Skin of body (tissue), 2 donors: ENCODE results near the gene DCLK2. TPM values are rescaled to one million over a fixed set of nuclear protein-coding genes. Genes with fewer than 3 reads are reported as not detected.

Experiments used
- DNase-seq: peaks from one replicate; lab custom pipeline; 2025; lab: John Stamatoyannopoulos, UW
- total RNA-seq: library from RNA; depleted of rRNA; stranded (reverse); fragments of >200 nt; gene quantifications from one replicate; pipeline ENCODE4 v1.2.3, GENCODE V29; 2014

DCLK2 gene
- total RNA-seq, 1 donor from 2014 or later = 11.7 TPM

DNA sequence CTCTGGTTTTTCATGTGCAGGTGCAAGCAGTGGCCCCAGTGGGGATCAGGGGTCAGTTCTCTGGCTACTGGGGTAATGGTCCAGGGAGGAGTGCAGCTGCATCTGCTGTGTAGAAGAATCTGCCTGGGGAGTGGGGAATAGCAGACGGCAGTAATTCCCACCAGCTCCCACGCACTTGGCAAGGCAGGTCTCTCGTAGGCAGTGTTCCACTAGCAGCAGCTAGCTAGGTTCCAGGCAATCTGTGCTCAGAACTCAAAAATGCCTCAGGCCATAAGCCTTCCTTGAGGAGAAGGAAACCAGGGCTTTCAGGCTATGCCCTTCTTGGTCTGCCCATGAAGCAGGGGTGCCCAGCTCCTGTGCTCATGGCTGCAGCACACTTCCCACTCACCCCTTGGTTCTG is 38.8 kb downstream of the DCLK2 start:
- DNase-seq = peak; percentile 12

DNA sequence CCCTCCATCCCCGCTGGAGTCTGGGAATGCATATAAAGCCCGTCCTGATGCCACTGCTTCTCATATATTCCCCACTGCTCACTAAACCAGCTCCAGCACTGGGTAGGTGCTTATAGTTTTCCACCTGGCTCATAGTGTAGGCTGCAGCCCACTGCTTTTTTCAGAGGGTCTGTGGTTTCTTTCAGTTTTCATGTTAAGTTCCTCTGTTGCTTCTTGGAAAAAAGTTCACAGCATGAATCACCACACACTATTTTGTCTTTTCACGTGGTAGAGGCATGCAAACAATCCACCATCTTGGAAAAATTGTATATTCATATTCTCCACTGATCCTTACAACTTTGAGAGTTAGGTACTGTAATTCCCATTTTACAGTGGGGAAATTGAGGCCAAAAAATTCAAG is 39.4 kb downstream of the DCLK2 start:
- DNase-seq = no peak

DNA sequence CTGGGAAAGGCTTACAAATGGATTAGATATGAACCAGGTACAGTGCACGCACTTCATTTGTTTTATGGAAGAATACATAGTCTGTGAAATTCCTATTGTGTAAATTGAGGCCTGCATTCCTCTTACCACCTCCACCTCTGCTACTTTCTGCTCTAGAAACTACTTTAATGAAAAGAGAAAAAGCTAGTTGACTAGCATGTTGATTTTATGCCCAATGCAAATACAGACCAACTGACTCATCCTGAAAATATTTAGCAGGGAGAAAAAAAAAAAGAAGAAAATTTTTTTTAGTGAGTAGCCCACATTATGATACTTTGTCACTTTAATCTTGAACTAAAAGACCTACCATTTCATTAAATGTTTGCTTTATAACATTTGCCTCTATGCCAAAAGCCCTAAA is 41.2 kb downstream of the DCLK2 start:
- no peak for DNase-seq

DNA sequence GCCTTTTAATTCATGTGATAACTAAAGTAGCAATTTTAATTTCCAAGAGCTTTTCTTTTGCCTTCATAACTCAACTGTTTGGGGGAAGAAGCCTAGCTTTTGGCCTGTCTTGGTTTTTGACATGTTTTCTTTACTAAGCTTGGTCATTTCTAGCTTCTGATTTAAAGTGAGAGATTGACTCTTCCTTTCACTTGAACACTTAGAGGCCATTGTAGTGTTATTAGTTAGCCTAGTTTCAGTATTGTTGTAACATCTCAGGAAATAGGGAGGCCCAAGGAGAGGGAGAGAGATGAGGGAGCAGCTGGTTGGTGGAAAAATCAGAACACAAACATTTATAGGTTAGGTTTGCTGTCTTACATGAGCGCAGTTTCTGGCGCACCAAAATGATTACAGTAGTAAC is 44.8 kb downstream of the DCLK2 start:
- DNase-seq = no peak

DNA sequence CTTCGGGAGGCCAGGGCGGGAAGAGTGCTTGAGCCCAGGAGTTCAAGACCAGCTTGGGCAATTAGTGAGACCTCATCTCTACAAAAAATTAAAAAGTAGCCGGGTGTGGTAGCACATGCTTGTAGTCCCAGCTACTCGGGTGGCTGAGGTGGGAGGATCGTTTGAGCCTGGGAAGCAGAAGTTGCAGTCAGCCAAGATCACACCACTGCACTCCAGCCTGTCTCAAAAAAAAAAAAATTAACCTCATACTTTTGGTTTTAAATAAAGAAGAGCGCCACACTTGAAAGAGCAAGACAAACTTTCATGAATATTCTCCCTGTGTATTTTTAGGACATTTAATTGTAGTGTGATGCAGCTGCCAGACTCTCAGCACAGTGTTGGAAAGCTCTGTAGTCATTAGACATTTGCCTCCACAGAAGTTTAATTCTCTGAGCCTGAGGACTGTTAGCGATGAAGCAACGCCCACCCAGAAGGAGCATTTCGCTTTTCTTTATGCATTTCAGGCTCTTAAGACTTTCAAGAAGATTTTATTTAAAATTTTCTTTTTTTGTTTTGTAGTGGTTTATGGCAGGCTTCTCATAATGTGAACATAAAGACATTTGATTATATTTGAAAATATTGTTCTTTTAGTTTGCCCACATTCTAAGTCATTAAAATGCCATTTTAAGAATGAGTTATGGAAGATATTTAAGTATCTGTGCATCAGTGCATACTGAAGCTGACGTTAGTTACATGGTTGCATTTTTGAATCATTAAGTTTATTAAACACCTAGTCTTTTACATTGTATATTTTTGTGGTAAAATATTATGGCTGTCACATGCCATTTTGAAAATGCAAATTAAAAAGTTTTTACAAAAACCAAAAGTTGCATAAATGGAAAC is 45.8 kb downstream of the DCLK2 start:
- no peak for DNase-seq

DNA sequence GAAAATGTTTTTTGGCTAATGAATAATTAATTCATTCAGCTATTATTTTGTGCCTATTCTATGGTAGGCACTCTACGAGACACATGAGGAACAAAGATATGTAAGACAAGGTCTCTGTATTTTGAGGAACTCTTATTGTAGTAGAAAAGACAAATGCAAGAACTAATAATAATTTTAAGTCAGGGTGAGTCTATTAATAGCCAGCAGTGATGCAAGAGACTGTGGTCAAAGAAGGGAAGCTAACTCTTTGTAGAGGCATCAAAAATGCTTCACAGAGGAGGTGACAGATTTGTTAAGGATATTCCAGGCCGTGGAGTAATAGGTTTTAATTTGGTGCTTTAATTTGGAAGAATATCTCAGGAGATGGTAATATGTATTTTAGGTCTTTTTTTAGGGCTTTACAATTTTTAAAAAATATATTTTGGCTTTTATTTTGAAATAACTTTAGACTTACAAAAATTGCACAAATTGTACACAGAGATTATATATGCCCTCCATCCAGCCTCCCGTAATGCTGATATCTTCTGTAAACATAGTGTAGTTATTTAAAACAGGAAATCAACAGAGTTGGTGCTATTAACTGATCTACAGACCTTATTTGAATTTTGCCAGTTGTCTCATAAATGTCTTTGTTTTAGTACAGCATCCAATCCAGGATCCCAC is 48.1 kb downstream of the DCLK2 start:
- DNase-seq = no peak

DNA sequence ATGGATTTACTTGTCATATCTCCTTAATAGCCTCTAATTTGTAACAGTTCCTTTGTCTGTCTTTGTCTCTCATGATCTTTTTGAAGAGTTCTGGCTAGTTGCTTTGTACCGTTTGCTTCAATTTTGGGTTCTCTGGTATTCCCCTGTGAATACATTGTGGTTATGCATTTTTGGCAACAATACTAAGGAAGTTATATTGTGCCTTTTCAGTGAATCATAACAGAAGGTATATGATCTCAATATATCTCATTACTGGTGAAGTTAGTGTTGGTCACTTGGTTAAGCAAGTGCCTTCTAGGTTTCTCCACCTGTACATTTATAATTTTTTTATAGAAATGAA is 48.6 kb downstream of the DCLK2 start:
- DNase-seq = no peak

DNA sequence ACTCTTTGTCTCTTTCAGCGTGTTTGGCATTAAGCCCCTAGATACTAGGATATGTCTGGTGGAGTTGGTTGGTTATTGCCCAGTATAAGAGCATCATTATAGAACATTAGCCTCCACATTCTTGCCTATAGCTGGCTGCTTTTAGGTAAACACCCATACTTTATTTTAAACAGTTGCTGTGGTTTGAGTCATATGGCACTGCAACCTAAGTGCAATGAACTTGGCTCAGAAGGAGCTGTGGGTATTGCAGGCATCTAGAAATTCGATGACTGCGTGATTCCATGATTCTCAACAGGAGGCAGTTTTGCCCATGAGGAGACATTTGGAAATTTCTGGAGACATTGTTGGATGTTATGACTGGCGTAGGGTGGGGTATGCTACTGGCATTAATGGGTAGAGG is 49.5 kb downstream of the DCLK2 start:
- no peak for DNase-seq

DNA sequence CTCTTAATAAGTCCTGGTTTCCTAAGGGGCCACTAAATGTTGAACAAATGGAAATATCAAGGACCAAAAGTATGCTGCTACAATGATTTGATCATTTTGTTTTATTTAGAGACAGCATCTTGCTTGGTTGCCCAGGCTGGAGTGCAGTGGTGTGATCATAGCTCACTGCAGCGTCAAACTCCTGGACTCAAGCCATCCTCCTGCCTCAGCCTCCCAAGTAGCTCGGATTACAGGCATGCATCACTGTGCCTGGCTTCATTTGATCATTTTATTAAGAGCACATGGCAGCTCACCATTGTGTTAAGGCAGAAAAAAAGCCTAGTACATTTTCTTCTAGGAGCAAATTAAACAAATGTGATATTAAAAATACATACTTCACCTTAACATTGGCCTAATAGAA is 52.7 kb downstream of the DCLK2 start:
- DNase-seq = no peak

DNA sequence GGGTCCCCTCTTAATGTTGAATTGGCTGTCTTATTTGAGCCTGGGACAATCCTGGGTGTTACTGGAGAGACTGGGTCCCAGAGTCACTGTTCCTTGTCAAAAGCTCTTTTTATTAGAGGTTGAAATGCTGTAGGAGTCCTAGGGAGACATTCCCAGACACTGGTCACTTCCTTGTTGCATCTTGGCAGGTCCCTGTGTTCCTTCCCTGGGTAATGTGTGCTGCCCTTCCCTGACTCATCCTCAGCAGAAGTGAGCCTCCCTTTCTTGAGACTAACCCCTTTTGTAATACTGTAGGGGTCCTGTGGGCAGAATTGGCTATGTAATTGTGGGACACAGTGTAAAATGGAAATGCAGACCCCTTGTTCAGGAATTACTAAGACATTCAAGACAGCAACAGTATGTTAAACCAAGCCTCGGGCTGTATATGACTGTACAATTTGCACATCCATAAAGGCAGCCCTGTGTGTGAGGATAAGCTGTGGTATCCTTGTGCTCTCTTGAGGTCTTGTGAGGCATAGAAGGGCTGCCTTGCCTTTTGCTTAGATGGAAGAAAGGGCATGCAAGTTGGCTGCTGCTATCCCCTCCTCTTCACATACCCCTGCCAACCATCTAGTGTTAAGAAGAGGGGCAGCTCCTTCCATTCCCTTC is 53.5 kb downstream of the DCLK2 start:
- no peak for DNase-seq

DNA sequence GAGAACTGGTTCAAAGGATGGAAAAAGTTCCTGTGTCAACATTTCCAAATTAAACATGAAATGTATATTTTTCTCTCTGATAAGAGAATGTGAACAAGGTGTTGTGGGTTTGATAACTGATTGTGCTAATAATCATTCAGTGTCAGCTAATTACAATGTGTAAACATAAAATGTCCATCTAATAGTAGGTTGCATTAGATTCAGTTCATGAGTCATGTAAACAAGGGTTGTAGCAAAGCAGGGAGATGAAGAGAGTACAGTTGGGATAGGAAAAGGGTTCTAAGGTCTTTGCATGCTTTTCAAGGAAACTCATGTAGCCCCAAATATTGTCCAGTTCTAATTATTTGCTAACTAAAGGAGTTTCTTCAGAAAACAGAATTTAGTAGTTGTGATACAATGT is 55.4 kb downstream of the DCLK2 start:
- DNase-seq = no peak

DNA sequence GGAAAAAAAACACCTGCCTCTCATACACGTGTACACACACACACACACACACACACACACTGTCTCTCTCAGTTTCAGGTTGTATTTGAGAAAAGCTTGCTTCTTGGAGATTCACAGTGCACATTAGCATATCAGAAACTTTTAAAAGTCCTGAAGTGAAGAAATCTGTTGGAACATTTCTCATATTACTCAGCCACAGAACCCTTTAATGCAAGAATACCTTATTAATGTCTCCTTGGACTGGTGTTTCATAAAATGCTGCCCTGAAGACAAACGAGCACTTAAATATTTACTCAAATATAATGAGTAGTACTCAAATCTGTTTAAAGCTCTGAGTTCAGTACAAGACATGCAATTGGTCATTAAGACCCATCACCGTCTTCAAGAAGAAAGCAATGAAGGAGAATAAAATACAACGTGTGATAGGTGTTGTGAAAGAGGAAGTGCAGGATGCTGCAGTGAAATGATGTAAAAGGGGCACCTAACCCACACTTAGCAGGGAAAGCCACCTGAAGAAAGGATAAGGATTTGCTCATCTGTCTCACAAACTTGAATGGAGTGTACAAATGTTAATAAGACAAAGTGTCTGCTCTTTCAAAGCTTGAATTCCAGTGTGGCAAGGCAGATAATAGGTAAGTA is 57.0 kb downstream of the DCLK2 start:
- no peak for DNase-seq

DNA sequence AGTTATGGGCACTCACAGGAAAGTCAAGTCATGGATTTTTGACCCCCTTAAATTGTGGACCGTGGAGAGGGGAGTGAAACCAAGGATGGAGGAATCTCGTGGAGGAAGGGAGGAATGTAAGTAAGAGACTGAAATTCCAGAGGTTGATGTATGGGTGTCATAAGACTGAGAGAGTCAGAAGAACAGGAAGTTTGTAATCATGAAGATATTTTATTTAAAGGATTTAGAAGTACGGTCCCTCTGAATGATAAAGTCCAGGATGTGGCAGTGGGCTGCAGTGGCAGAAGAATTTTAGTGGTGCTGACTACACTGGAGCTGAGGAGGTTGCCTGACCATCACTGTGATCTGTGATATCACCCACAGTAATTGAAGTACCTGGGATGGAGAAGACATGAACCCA is 57.8 kb downstream of the DCLK2 start:
- no peak for DNase-seq

DNA sequence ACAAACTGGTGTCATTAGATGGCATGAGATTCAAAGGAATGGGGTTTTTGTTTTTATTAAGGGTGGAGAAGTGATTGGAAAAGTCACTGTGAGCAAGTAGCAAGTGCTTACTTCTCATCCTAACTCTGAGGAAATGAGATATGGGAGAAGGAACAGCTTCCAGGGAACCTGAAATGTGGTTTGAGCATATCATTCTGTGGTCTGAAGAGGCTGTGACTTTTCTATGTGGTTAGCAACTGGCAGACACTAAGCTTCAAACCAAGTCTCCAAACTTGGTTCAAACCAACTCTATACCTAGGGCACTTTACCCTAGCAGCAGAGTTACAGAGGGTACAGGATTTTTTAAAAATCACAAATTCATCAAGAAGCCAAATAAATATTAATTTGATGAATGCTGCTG is 58.2 kb downstream of the DCLK2 start:
- DNase-seq = no peak

DNA sequence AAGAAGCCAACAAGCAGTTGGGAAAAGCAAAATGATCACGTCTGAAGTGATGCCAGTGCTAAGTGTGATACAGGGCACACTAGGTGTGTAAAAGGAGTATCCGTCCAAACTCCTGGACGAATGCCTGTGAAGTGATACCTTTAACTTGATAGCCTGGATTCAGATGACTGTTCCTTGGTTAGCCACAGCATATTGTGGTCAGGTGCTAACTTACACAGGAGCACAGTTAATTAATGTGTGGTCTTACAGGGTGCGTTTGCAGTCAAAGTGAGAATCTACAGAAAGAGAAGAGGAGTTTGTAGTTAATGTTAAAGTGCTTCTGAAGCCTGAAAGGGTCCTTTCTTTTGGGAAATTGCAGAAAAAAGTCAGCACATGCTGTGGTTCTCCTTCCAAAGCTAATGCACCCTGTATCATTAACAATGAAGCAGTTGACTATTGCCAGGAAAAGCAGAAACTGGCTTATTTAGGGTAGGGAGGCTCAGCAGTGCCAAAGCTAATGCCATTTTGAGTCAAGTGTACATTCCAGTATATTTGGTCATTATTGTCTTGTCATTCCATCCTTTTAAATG is 61.1 kb downstream of the DCLK2 start:
- no peak for DNase-seq

DNA sequence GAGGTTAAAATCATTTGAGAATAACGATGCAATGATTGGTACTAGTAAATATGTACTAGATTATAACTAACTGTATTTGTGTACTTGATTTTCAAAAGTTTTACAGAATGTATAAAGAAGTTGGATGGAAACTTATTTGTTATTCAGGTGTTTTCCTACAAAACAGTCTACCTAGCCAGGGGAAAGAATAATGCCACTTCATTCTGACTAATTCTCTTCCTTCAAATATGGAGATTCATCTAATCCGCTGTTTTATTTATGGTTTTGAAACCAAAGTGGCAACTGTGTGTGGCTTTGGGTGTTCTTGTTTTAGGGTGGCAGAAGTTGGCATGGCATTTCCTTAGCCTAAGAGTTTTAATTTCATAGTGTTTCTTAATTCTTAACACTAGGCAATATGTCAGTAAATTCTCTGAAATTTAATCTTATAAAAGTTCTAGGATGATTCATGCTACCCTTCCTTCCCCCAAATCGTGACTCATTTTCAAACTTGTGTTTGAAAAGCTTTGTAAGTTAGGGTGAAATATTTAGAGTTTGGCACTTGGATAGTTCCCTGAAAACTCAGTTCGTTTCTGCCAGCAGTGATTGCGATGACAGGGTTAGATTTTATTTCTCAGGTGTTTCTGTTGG is 62.6 kb downstream of the DCLK2 start:
- no peak for DNase-seq

DNA sequence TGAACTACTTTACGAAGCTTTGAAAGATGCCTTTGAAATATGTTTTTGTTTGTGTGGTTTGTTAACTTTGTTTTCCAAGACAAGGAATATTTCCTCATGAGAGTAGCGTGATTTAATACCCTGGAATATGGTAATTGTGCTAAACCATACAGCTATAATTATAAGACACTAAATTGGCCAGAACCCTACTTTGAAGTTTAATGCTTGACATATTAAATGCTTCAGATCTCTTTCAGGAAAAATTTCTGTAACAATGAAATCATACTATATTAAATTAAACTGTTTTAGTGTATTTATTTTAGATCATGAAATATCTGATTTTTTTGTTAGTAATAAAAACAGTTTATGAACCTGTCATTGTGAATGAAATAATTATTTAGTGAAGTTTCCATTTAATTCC is 63.5 kb downstream of the DCLK2 start:
- DNase-seq = peak; percentile 30

DNA sequence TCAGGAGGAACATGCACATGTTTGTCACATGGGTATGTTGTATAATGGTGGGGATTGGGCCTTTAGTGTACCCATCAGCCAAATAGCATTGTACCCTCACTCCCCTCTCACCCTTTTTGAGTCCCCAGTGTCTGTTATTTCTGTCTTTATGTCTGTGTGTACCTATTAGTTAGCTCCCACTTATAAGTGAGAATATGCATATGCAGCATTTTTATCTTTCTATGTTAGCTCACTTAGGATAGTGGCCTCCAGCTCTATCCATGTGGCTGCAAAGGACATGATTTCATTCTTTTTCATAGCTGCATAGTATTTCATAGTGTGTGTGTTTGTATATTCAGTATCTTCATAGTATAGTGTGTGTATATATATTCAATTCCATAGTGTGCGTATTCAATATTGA is 64.6 kb downstream of the DCLK2 start:
- DNase-seq = no peak

DNA sequence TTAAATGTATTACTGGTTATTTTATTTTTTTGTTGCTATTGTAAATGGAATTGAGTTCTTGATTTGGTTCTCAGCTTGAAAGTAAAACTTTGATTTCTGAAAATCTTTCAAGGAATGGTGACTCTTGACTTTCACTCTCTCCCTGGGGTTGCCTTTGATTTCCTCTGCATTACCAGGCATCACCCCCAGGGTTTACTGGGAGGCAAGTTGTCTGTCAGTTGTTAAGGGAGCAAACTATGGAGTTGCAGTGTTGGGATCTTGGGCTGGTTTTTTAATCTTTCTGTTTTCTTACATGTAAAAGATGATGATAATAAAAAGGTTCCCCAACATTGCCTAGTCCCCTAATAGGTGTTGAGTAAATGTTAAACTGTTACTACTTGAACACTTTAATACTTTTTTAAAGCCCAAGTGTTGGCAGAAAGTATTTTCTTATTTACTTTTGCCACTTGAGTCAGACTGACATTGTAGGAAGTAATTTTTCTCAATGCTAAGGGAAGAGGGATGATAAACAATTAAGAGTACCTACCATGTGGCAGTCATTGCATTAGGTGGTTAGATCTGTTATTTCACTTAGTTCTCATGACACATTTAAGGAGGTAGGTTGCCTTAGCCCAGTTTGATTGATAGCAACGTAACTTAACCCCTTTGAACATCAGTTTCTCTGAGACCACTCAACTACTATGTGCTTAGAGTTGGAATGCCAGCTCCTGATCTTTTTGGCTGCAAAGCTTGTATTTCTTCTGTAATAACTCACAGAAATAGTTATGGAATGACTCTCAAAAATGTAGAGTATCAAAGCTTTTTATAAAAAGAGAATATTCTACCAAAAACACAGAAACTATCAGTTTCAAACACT is 67.1 kb downstream of the DCLK2 start:
- DNase-seq = no peak

DNA sequence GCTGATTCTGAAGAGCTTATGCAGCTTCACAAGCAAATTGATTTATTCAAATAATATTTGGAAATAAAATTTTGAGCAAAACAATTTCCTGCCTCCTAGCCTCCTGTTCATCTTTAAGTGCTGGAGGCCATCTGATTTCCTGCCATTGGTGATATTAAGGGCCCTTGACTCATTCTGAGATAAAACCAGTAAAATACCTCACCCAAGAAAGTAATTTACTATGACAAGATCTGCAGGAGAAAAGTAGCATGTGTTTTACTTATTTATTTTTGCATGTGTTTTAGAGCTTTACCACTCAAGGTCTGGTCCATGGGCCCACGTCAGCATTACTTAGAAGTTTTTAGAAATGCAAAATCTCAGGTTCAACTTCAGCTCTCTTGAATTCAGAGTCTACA is 67.7 kb downstream of the DCLK2 start:
- no peak for DNase-seq
